Upper lobe of left lung (tissue), 6 donors: ENCODE results near the gene SLC29A3. TPM values are rescaled to one million over a fixed set of nuclear protein-coding genes. Genes with fewer than 3 reads are reported as not detected.

Experiments
- ATAC-seq, 2 donors: fragments of 200-7000 bp; cut with Tn5 transposase; one replicate each; pipeline ENCODE4 v1.9.1; 2022; ENCODE audit warnings: mild to moderate bottlenecking in 2 of 2, moderate library complexity in 2 of 2; ENCODE audit not compliant: low FRiP score in 2 of 2
- DNase-seq, 2 donors: peaks; one replicate each; pipeline ENCODE4 v3.0.0-alpha.2; 2019 to 2020
- H3K27ac ChIP-seq, 4 donors: fragments of 200-600 bp; sonication (generic); one replicate each; pipeline ENCODE4 v1.5.1; 2016 to 2019
- H3K27me3 ChIP-seq, 4 donors: fragments of 200-600 bp; sonication (generic); one replicate each; pipeline ENCODE4 v1.5.1; 2017 to 2019
- H3K36me3 ChIP-seq, 4 donors: fragments of 200-600 bp; sonication (generic); one replicate each; pipeline ENCODE4 v1.5.1; 2016 to 2019
- H3K4me1 ChIP-seq, 4 donors: fragments of 200-600 bp; sonication (generic); one replicate each; pipeline ENCODE4 v1.5.1; 2018 to 2019
- H3K4me3 ChIP-seq, 4 donors: fragments of 200-600 bp; sonication (generic); one replicate each; pipeline ENCODE4 v1.5.1; 2017 to 2019; ENCODE audit warnings: mild to moderate bottlenecking in 2 of 4, moderate library complexity in 1 of 4
- H3K9me3 ChIP-seq, 4 donors: fragments of 200-600 bp; sonication (generic); one replicate each; pipeline ENCODE4 v1.5.1; 2018 to 2019
- CTCF ChIP-seq, 6 experiments: fragments of 450-650 bp in 4 of 6; fragments of 200-600 bp in 2 of 6; sonication (generic) in 2 of 6; IDR thresholded peaks; one replicate each; pipeline ENCODE4 v1.5.1; 2016 to 2019; ENCODE audit warnings: antibody characterized with exemption in 6 of 6
- EP300 ChIP-seq, 4 donors: sonication (generic); formaldehyde crosslinking; IDR thresholded peaks; one replicate each; pipeline ENCODE4 v1.5.1; 2017; ENCODE audit warnings: antibody characterized with exemption in 4 of 4, control low read depth in 2 of 4
- POLR2A ChIP-seq, 4 donors: fragments of 450-650 bp; IDR thresholded peaks; one replicate each; pipeline ENCODE4 v1.5.1; 2016 to 2017; ENCODE audit warnings: antibody characterized with exemption in 4 of 4, mild to moderate bottlenecking in 2 of 4
- POLR2AphosphoS5 ChIP-seq, 2 donors: sonication (generic); formaldehyde crosslinking; IDR thresholded peaks; one replicate each; pipeline ENCODE4 v1.5.1; 2017; ENCODE audit warnings: antibody characterized with exemption in 2 of 2
- WGBS, 2 donors: methylation state at CpG; one replicate each; pipeline ENCODE4 v1.1.5; 2017 to 2018; 5-methylcytosine and 5-hydroxymethylcytosine counted together
- total RNA-seq, 6 donors: library from RNA; depleted of rRNA in 4 of 6; stranded (reverse); fragments of >200 nt in 4 of 6; gene quantifications; one replicate each; pipeline versions ENCODE4 v1.1.0 to v1.2.1, GENCODE V29; 2016 to 2021
- donor health status: DM: no; HTN: no; CAD: no; lungs with moderate emphysema.
- donor health status: DM: no; HTN: yes; CAD: no; lungs with severe emphysema.

SLC29A3 gene
- total RNA-seq, 6 donors from 2014 or later, result 6.7 to 17.0 (median 9.2) TPM

GRCh38 chr10:71307469-71308085, 11.5 kb upstream of the SLC29A3 start:
- DNase-seq (no peak), ATAC-seq (peak in 1 of 2 donors; percentile 33)
- TF ChIP-seq POLR2AphosphoS5 (IDR thresholded peaks at IDR 0.05), result no peak
- TF ChIP-seq POLR2A (IDR thresholded peaks at IDR 0.05), result no peak
- no peak for TF ChIP-seq CTCF (IDR thresholded peaks at IDR 0.05)
- no peak for TF ChIP-seq EP300 (IDR thresholded peaks at IDR 0.05)
- Histone ChIP-seq H3K9me3 (no peaks in the 10 kb centered on the region), H3K27me3 (no peaks in the 10 kb centered on the region), H3K36me3 (no peaks in the 10 kb centered on the region), H3K4me3 (no peak overlapping the region), H3K27ac (peak overlapping the region in 1 of 4 donors; percentile 40), H3K4me1 (peaks cover 0 to 6% (median 0%) of the 10 kb centered on the region in 4 donors)
- 74 to 83% methylated on average over 8 of the region's 8 CpGs for WGBS, 2 donors

- H3K4me3 ChIP-seq, result no peak overlapping the region
- peaks cover 0 to 6% (median 0%) of the 10 kb centered on the region in 4 donors for H3K4me1 ChIP-seq
- 64 to 100% methylated on average over 1 to 2 of the region's 2 CpGs for WGBS, 2 donors
- no peaks in the 10 kb centered on the region for H3K36me3 ChIP-seq
- no peaks in the 10 kb centered on the region for H3K9me3 ChIP-seq
- DNase-seq (no peak), ATAC-seq (no peak)
- no peaks in the 10 kb centered on the region for H3K27me3 ChIP-seq
- H3K27ac ChIP-seq, result no peak overlapping the region
- TF ChIP-seq POLR2AphosphoS5 (IDR thresholded peaks at IDR 0.05) (no peak), POLR2A (IDR thresholded peaks at IDR 0.05) (no peak), CTCF (IDR thresholded peaks at IDR 0.05) (no peak), EP300 (IDR thresholded peaks at IDR 0.05) (no peak)
Observed at GRCh38 chr10:71308244-71308643, 10.8 kb upstream of the SLC29A3 start.

GRCh38 chr10:71308985-71309384, 10.1 kb upstream of the SLC29A3 start:
- no peak for DNase-seq
- Histone ChIP-seq H3K4me1 (peaks cover 0 to 6% (median under 1%) of the 10 kb centered on the region in 4 donors), H3K27me3 (no peaks in the 10 kb centered on the region), H3K36me3 (no peaks in the 10 kb centered on the region), H3K27ac (no peak overlapping the region), H3K4me3 (no peak overlapping the region), H3K9me3 (no peaks in the 10 kb centered on the region)
- TF ChIP-seq CTCF (IDR thresholded peaks at IDR 0.05) (no peak), EP300 (IDR thresholded peaks at IDR 0.05) (no peak), POLR2A (IDR thresholded peaks at IDR 0.05) (no peak), POLR2AphosphoS5 (IDR thresholded peaks at IDR 0.05) (no peak)
- no peak for ATAC-seq
- 68 to 79% methylated on average over 3 of the region's 3 CpGs for WGBS, 2 donors

GRCh38 chr10:71309919-71310318, 9.1 kb upstream of the SLC29A3 start:
- Histone ChIP-seq H3K4me1 (peaks cover 6 to 9% (median 7%) of the 10 kb centered on the region in 4 donors), H3K27me3 (no peaks in the 10 kb centered on the region), H3K36me3 (no peaks in the 10 kb centered on the region), H3K27ac (no peak overlapping the region), H3K9me3 (no peaks in the 10 kb centered on the region), H3K4me3 (no peak overlapping the region)
- WGBS, 2 donors, result 49 to 59% methylated on average over 3 of the region's 3 CpGs
- TF ChIP-seq POLR2AphosphoS5 (IDR thresholded peaks at IDR 0.05) (no peak), POLR2A (IDR thresholded peaks at IDR 0.05) (no peak), EP300 (IDR thresholded peaks at IDR 0.05) (no peak), CTCF (IDR thresholded peaks at IDR 0.05) (no peak)
- no peak for DNase-seq
- ATAC-seq, result no peak

- no peak for ATAC-seq
- Histone ChIP-seq H3K9me3 (no peaks in the 10 kb centered on the region), H3K4me3 (no peak overlapping the region), H3K36me3 (no peaks in the 10 kb centered on the region), H3K27ac (no peak overlapping the region), H3K4me1 (peaks cover 13 to 20% (median 17%) of the 10 kb centered on the region in 4 donors), H3K27me3 (no peaks in the 10 kb centered on the region)
- DNase-seq, result no peak
- WGBS, 2 donors, result 95 to 97% methylated on average over 1 of the region's 1 CpG
- TF ChIP-seq CTCF (IDR thresholded peaks at IDR 0.05) (no peak), POLR2AphosphoS5 (IDR thresholded peaks at IDR 0.05) (no peak), POLR2A (IDR thresholded peaks at IDR 0.05) (no peak), EP300 (IDR thresholded peaks at IDR 0.05) (no peak)
Observed at GRCh38 chr10:71312220-71312619, 6.8 kb upstream of the SLC29A3 start.
